NB4 (cell line): ENCODE measurements around the gene GRIK4.

Source experiments
- DNase-seq: peaks from one replicate; pipeline ENCODE4 v3.0.0; 2010; ENCODE audit warnings: low read depth
- H3K4me3 ChIP-seq: one replicate; pipeline ENCODE4 v1.5.1; 2011; ENCODE audit warnings: mild to moderate bottlenecking, low read depth, low read length, moderate library complexity
- MYC ChIP-seq: IDR thresholded peaks from 2 replicates; pipeline ENCODE4 v1.6.1; 2011; ENCODE audit warnings: low read depth, low read length
- POLR2A ChIP-seq: IDR thresholded peaks from 2 replicates; pipeline ENCODE4 v1.6.1; 2011; ENCODE audit warnings: mild to moderate bottlenecking; ENCODE audit not compliant: insufficient read length; ENCODE audit errors: extremely low read depth
- TF ChIP-seq, protein P1 (sequence below): IDR thresholded peaks from one replicate; pipeline ENCODE4 v1.5.1; 2012; ENCODE audit warnings: low read depth, low read length
- TF ChIP-seq, protein P2 (sequence below): IDR thresholded peaks from 2 replicates; pipeline ENCODE4 v1.6.1; 2011; ENCODE audit warnings: low read depth, low read length

GRIK4 gene

DNA sequence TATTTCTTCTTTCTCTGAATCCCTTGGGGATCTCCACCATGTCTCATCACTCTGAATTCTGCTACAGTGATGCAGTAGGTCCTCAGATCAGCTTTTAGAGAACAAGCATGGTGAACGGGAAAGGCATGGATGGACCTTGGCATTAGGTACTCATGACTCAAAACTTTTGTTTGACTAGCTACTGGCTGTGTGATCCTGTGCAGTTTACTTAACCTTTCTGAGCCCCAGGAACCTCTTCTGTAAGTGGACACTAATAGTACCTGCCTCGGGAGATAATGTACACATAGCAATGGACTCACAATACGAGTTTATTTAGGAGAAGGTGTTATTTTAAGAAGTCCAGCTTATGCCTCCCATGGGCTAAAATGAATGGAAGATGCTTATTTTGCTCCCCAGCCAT is 327.7 kb downstream of the GRIK4 start:
- no peak overlapping the region for H3K4me3 ChIP-seq
- no peak for DNase-seq
- TF ChIP-seq, protein P1, sequence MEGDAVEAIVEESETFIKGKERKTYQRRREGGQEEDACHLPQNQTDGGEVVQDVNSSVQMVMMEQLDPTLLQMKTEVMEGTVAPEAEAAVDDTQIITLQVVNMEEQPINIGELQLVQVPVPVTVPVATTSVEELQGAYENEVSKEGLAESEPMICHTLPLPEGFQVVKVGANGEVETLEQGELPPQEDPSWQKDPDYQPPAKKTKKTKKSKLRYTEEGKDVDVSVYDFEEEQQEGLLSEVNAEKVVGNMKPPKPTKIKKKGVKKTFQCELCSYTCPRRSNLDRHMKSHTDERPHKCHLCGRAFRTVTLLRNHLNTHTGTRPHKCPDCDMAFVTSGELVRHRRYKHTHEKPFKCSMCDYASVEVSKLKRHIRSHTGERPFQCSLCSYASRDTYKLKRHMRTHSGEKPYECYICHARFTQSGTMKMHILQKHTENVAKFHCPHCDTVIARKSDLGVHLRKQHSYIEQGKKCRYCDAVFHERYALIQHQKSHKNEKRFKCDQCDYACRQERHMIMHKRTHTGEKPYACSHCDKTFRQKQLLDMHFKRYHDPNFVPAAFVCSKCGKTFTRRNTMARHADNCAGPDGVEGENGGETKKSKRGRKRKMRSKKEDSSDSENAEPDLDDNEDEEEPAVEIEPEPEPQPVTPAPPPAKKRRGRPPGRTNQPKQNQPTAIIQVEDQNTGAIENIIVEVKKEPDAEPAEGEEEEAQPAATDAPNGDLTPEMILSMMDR: no peak
- TF ChIP-seq, protein P2, sequence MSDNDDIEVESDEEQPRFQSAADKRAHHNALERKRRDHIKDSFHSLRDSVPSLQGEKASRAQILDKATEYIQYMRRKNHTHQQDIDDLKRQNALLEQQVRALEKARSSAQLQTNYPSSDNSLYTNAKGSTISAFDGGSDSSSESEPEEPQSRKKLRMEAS: no peak
- TF ChIP-seq POLR2A: no peak
- no peak for TF ChIP-seq MYC

DNA sequence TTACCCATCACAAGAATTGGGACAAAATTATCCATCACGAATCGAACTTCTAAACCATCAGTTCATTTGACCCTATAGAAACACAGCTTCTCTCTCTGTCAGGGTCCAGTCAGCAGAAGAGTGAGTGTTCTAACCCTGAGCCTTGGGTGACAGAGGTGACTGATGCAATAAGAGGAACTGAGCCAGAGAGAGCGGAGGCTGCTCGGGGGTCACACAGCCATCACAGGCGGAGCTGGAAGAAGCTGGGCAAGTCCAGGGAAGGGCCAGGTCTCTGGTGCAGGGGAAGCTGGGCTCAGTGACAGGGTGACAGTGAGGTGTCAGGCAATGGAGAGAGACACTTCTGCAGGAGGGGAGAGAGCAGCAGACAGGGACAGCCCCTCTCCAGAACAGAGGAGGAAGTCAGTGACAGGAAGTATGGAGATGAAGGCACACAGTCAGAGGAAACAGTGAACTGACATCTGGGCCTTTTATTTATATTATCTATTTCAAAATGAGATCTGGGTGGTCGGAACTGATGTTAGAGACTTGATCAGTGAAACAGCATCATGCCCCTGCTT is 328.4 kb downstream of the GRIK4 start:
- H3K4me3 ChIP-seq: no peak overlapping the region
- peak; percentile 30 for DNase-seq
- TF ChIP-seq, protein P1: no peak
- TF ChIP-seq POLR2A: no peak
- TF ChIP-seq MYC: no peak
- TF ChIP-seq, protein P2: no peak

DNA sequence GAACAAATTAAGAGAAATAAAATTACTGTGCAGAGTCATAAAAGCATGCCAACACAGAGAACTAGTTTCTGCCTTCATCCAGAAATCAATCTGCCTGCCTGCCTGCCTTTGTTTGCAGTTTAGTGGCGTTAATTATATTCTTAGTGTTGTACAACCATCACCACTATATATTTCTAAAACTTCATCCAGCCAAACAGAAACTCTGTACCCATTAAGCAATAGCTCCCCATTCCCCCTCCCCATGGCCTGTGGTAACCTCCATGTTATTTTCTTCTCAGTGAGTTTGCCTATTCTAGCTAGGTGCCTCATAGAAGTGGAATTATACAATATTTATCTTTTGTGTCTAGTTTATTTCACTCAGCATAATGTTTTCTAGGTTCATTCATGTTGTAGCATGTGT is 329.1 kb downstream of the GRIK4 start:
- DNase-seq: no peak
- TF ChIP-seq, protein P1: no peak
- TF ChIP-seq POLR2A (no peak), MYC (no peak)
- TF ChIP-seq, protein P2: no peak

DNA sequence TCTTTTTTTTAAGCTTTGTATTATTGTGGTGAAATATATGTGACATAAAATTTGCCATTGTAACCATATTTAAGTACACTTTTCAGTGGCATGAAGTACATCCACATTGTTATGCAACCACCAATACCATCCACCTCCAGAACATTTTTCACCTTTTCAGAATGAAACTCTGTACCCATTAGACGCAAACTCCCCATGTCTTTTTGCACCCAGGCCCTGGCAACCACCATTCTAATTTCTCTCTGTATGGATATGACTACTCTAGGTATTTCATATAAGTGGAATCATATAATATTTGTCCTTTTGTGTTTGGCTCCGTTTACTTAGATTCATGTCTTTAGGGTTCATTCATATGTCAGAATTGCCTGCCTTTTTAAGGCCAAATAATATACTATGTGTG is 329.5 kb downstream of the GRIK4 start:
- H3K4me3 ChIP-seq: no peak overlapping the region
- no peak for DNase-seq
- TF ChIP-seq POLR2A (no peak), MYC (no peak)
- TF ChIP-seq, protein P1: no peak
- TF ChIP-seq, protein P2: no peak

More for the DNA sequence above, 329.1 kb downstream of the GRIK4 start:
- H3K4me3 ChIP-seq: no peak overlapping the region

DNA sequence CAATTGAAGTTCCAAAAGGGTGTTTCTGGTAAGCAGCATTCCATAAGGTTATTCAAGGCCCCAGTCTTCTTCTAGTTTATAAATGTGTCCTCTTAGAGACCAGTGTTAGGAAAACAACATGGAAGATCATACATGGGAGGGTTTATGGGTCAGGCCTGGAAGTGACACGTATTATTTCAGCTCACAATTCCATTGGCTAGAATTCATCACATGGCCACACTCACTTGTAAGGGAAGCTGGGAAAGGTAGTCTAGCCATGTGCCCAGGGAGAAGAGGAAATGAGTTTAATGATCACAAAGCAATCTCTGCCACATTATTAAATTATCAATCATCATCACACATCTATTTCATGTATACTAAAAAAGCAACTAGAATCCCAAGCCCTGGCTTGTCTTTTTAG is 330.6 kb downstream of the GRIK4 start:
- TF ChIP-seq, protein P2: no peak
- no peak for TF ChIP-seq MYC
- no peak for TF ChIP-seq POLR2A
- TF ChIP-seq, protein P1: no peak
- no peak overlapping the region for H3K4me3 ChIP-seq
- DNase-seq: peak; percentile 14

DNA sequence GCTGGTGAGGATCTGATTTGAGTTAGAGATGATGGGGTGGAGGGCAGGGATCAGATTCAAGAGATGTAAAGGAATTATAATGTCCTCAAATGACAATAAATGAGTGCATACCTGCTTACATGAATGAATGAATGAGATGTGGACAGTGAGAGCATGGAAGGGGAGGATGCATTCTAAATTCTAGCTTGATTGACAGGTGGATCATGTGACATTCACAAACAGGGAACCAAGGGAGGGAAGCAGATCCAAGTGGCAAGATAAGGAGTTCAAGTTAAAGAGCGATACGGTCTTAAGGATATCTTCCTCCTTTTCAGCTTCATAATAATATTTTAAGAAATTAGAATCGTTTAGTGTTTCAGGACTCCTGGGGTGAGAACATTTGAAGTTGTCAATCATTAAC is 341.9 kb downstream of the GRIK4 start:
- DNase-seq: no peak
- no peak overlapping the region for H3K4me3 ChIP-seq
- TF ChIP-seq, protein P1: no peak
- TF ChIP-seq, protein P2: no peak
- TF ChIP-seq MYC: no peak
- TF ChIP-seq POLR2A: no peak
